Measurements from ENCODE around the gene RNU6-9.

The RNU6-9 gene

DNA sequence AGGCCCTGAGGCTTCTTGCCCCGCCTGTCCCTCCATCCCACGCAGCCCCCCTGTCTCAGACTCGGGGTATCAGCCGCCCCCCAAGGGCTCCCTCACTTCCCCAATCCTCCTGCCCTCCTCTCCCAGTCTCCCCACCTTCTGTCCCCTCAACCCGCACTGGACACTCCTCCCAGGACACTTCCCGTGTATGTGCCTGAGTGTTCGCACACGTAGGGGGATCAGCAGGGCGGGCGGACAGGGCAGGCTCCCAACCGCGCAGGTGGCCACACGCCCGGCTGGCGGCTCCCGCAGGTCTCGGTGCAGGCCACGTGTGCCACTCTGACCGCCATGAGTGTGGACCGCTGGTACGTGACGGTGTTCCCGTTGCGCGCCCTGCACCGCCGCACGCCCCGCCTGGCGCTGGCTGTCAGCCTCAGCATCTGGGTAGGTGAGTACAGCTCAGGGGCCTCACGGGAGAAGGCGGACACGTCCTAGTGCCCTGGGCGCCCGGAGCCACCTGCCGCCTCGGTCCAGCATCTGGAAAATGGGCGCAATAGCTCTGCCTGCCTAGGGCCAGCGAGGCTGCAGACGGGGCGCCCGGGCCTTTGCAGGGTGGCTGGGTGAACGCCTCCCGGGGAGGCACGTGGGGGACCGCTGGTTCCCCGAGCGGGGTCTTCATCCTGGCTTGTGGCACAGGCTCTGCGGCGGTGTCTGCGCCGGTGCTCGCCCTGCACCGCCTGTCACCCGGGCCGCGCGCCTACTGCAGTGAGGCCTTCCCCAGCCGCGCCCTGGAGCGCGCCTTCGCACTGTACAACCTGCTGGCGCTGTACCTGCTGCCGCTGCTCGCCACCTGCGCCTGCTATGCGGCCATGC, 26.1 kb downstream of the RNU6-9 start:
- peak in 1 of 2 experiments; percentile 42 for DNase-seq

GRCh38 chr19:920051-920864, 27.0 kb downstream of the RNU6-9 start:
- peak; percentile 65 to 66 for DNase-seq

DNA sequence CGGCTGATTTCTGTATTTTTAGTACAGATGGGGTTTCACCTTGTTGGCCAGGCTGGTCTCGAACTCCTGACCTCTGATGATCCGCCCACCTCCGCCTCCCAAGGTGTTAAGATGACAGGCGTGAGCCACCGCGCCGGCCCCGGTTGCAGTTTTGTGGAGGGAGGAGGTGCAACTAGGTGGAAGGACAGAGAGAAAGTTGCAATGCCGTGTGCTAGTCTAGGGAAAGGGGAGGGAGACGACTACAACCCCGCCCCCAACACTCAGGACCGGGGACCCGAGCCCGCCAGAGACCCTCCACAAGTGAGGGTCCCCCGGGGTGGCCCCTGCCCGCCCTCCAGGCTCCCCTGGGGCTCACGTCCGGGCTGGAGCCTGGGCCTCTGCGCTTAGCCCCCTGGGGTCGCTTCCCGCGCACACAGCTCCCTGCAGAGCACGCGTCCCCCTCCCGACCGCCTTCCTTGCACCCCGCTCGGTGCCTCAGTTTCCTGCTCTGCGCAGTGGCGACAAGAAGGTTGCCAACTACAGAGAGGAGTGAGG, 31.3 kb downstream of the RNU6-9 start:
- DNase-seq = no peak

DNA sequence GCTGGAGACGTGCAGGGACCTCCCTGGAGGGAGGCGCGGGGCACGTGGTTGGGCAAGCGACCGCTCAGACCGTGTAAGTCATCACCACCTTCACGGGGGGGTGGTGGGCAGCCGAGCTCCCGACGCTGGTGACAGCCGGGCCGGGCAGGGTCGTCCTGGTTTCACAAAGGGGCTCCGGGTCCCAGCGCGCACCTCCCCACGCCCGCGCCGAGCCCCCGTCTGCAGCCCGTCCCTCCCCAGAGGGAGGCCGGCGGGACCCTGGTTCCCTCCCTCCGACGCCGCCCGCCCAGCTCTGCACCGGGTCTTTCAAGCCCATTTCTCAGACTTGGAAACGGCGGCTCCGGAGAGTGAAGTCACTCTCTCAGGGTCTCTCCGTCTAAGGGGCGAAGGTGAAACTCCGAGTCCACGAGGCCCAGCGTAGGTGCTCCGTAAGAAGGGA, 31.8 kb downstream of the RNU6-9 start:
- peak in 1 of 2 experiments; percentile 56 for DNase-seq

GRCh38 chr19:925526-926322, 32.4 kb downstream of the RNU6-9 start, which contains the start of gene ARID3A:
TSS of gene ARID3A (plus strand) at chr19:926035. CDS start at chr19:929529, 3,494 bp downstream.
- DNase-seq = peak; percentile 70 to 72

GRCh38 chr19:926323-926588, 33.0 kb downstream of the RNU6-9 start:
- DNase-seq = no peak

DNA sequence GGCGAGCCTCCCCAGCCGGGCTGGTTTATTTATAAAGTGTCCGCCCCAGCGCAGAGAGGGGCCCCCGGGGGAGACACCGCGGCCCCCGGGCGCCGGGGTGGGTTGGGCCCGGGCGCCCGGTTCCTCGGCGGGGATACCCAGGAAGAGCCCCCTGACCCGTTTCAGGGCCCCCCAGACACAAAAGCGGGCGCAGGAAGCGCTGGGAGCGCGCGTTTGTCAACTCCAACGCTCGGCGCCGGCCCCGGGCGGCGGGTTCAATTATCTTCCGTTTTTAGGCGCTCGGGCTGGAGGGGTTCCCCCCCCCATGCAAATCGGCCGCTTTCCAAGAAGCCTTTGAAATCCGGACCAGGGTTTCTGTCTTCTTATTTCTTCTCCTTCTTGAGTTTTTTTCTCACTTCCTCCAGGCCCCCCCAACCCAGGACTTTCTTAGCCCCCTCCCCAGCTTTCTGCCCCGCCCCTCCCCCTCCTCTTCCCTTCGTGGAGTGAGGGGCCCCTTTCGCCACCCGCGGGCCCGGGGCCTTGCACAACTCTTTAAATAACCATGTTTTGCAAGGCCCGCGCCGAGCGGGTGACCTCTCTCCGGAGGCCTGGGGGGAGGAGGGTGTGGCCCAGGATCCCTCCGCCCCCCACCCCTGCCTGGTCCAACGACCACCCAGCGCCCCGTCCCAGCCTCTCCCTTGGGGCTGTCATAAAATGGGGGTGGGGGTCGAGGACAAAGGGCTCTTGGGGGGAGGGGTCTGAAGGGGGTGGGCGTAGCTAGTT, 33.5 kb downstream of the RNU6-9 start:
- DNase-seq = no peak

DNA sequence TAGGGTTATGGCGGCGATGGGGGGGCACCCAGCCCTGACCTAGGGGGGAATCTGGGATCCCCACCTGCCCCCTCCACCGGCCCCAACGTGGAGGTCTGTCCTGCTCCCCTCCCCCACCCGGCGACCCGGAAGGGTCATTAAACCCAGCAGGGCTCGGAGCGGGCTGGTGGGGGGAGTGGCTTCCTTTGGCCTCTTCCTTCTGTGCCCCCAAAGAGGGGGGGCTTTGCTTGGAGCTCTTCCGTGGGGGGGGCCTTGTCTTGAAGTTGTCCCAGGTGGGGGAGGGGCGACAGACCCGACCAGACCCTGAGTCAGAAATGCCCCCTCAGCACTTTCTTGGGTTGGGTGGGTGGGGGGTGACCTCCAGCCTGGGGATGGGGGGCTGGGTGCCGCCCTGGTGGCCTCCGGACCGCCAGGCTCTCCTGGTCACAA, 34.1 kb downstream of the RNU6-9 start:
- DNase-seq = no peak

- DNase-seq = no peak
These were observed 34.6 kb downstream of the RNU6-9 start for GRCh38 chr19:927780-928401.

DNA sequence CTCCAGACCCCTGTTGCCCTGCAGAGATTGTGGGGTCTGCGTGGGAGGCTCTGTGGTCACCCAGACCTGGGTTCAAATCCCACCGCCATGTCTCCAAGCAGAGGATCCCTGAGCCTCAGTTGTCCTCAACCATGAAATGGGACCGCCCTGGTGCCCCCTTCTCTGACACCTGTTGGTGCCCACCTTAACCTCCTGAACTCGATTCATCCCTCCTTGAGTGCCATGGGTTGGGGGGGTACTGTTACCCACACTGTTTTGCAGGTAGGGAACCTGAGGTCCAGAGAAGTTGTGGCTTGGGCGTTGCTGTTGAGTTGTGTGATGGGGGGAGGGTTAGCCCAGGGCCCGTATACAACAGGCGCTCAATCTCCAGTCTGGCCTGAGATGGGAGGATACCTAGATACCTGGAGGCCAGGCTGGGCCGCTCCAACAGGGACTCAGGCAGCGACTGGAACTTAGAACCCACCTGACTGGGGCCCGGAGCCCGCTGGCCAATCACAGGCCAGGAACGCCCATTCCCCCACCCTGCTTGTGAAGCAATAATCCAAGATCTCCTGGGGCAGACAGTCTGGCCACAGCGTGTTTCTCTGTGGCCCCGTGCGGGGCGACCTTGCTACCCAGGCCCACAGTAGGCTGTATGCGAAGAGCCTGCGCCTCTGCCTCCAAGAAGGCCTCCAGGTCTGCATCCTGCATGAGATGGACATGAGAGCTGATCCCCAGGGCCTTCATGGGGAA, 35.4 kb downstream of the RNU6-9 start:
- no peak for DNase-seq

GRCh38 chr19:929203-929890, 36.1 kb downstream of the RNU6-9 start:
- DNase-seq = no peak

- DNase-seq = no peak
These were observed 36.6 kb downstream of the RNU6-9 start for GRCh38 chr19:929891-930258.

- no peak for DNase-seq
These were observed 38.8 kb downstream of the RNU6-9 start for GRCh38 chr19:931860-932647.

DNA sequence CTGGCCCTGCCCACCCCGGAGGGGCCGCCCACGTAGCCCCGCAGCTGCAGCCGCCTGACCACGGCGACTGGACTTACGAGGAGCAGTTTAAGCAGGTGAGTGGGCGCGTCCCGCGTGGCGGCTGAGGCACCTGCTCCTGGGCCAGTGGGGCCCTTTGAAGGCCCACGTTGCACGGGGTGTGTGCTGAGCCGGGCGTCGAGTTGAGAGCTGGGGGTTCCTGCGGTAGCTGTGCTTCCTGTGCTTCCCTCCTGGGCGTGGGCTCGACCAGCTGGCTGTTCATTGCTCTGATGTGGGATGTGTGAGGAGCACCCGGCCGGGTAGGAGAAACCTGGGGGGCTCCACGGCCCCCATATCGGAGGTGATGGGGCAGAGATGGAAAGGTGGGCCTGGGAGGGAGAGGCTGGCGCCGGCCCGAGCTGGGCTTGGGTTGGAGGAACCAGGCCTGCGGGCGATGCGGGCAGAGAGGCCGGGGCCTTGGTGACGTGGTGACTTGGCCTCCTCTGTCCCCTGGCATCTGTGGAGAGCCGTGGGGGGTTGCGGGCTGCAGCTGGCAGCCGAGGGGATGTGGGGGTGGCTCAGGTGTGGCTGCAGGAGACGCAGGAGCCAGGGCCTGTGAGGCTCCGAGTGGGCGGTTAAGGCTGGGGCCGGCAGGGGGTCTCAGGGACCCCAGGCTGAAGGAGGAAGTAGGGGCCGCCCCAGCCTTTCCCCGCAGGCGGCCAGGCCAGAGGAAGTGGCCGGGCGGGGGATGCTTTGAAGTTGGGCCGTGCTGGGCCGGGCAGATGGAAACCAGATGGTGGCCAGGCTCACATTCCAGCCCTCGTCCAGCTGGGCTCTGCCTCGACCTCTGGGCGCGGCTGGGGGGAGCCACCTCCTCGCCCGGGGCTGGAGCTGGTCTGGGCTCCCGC, 39.6 kb downstream of the RNU6-9 start:
- DNase-seq = no peak

DNA sequence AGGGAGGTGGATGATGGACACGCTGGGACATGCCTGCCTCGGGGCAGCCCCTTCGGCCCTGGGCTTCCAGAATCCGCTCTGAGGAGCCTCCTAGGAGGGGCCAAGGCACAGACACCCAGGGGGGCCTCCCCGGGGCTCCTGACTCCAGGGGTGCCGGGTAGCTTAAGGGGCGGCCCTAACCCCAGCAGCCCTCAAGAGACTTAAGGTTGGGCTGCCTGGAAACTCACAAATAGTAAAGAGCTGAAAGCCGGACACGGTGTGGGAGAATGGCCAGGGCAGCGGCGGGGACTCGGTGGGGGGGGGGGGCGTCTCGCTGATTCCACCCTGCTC, 40.2 kb downstream of the RNU6-9 start:
- DNase-seq = no peak

DNA sequence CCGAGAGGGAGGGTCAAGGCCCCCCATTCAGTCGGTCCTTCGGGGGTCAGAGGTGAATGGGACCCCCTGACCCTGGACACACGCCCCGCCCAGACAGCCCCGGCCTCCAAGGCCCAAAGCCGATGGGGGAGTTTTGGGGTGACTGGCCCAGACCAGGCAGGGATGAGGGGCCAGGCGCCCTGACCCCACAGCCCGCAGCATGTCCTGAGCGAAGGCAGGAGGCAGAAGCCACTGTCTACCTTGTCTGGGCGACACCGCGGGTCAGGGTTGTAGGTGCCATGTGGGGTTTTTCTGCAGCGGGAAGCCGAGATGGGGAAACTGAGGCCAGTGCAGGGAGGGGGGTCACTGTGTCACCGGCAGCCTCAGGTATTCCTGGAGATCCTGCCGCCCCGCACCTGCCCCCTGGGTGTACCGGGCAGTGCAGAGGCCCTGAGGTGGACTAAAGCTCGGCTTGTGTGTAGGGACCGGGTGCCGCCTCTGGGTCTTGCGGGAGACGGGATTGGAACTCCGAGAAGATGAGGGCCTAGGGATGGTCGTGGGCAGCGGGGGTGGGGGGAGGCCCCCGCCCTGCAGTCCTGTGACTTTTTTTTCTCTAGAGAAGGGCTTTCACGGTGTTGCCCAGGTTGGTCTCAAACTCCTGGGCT, 41.0 kb downstream of the RNU6-9 start:
- DNase-seq = no peak

DNA sequence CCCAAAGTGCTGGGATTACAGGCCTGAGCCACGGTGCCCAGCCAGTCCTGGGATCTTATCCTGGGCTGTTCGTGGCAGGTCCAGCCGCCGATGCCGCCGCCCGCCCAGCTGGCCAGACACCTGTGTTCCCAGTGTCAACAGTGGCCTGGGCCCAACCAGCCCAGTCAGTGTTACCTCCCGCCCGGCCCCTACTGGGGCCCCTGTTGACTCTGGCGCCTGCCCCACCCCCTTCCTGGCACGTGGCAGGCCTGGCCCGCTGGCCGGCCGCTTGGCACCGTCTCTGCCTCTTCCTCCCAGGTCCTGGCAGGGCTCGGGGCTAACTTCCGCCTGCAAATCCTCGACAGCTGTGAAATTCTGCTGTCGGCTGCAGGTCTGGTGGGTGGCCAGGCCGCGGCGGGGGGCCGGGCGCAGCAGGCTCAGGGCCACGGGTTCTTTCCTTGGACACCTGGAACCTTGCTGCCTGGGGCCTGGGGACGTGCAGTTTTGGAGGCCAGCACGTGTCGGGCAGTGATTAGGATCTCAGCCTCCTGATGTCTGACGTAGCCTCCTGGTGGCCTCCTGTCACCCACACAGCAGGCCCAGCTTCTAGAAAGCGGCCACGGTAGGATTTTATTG, 41.7 kb downstream of the RNU6-9 start:
- no peak for DNase-seq

GRCh38 chr19:936175-936546, 42.9 kb downstream of the RNU6-9 start:
- no peak for DNase-seq
